NT2/D1 (cell line): Measurements from ENCODE around the gene CLSTN2.

Experiments used
- SUZ12 ChIP-seq: IDR thresholded peaks from 2 replicates; pipeline ENCODE4 v1.6.1; 2011; ENCODE audit not compliant: insufficient read length, insufficient read depth; ENCODE audit errors: extremely low read depth
- YY1 ChIP-seq: IDR thresholded peaks from 2 replicates; pipeline ENCODE4 v1.6.1; 2011; ENCODE audit not compliant: insufficient read length, insufficient read depth
- ZNF274 ChIP-seq: IDR thresholded peaks from 2 replicates; pipeline ENCODE4 v1.6.1; 2011; ENCODE audit warnings: mild to moderate bottlenecking, low read depth, low read length

DNA sequence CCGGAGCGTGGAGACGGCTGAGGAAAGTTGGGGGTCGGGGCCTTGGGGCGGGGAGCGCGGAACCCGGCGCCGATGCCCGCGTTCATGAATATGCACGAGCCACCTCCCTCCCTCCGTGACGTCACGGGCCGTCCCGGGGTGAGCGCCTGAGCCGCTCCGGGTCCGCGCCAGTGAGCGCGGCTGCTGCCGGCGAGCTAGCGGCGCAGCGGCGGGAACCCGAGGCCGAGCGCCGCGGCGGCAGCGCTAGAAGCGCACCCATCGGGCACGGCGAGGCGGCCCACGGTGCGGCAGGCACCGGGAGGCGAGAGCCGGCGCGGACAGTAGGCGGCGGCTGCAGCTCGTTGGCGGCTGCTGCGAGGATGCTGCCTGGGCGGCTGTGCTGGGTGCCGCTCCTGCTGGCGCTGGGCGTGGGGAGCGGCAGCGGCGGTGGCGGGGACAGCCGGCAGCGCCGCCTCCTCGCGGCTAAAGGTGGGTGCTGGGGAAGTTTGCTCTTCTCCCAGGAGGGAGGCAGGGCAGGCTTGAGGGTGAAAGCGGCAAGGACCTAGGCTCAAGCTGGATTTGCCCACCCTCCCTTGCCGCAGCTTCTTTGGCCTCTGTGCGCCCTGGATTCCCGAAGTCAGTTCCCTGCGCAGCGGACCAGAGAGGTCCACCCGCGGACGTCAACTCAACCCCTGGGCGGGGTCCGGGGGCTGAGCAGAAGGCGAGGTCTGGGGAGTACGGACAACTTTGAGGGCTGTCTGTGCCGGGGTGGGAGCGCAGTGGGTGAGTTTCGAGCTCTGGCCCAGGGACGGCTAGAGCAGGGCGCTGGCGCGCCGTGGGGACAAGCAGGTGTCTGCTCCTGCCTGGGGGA, at the start of gene CLSTN2:
- TF ChIP-seq ZNF274 (no peak), SUZ12 (no peak), YY1 (no peak)
